HepG2 (cell line): ENCODE results near the gene AATF. TPM values are rescaled to one million over a fixed set of nuclear protein-coding genes. Genes with fewer than 3 reads are reported as not detected.

ENCODE experiments used
- AHR ChIP-seq: IDR thresholded peaks from 2 replicates; pipeline ENCODE4 v1.6.1; 2018; ENCODE audit warnings: missing genetic modification reagents, missing compliant biosample characterization
- ARNT ChIP-seq: fragments of 450-650 bp; IDR thresholded peaks from 2 replicates; pipeline ENCODE4 v1.6.1; 2017
- CREM ChIP-seq, 2 experiments: sonication (generic) in 1 of 2; formaldehyde crosslinking in 1 of 2; IDR thresholded peaks; 2 replicates each; pipeline versions ENCODE4 v1.4.0 to v1.6.1; 2016 to 2020; ENCODE audit warnings: antibody characterized with exemption in 1 of 2, mild to moderate bottlenecking in 1 of 2, missing genetic modification reagents in 1 of 2
- MXD3 ChIP-seq: IDR thresholded peaks from 2 replicates; pipeline ENCODE4 v1.6.1; 2016; ENCODE audit warnings: mild to moderate bottlenecking, missing biosample characterization, missing genetic modification reagents
- MXI1 ChIP-seq: IDR thresholded peaks from 3 replicates; pipeline ENCODE4 v1.6.1; 2012; ENCODE audit warnings: low read depth, low read length, inconsistent platforms, borderline replicate concordance
- RAD51 ChIP-seq: fragments of 450-650 bp; IDR thresholded peaks from 2 replicates; pipeline ENCODE4 v1.6.1; 2016; ENCODE audit warnings: borderline replicate concordance
- SMAD9 ChIP-seq: sonication (generic); formaldehyde crosslinking; IDR thresholded peaks from 2 replicates; pipeline ENCODE4 v1.5.1; 2020; ENCODE audit warnings: mild to moderate bottlenecking, missing genetic modification reagents
- SNAPC5 ChIP-seq: sonication (generic); formaldehyde crosslinking; IDR thresholded peaks from 2 replicates; pipeline ENCODE4 v1.8.1; 2023; ENCODE audit warnings: mild to moderate bottlenecking, missing genetic modification reagents, borderline replicate concordance
- SP1 ChIP-seq, 2 experiments: fragments of 450-650 bp in 1 of 2; sonication (generic) in 1 of 2; formaldehyde crosslinking in 1 of 2; IDR thresholded peaks; 2 replicates each; pipeline versions ENCODE4 v1.4.0 to v1.6.1; 2016 to 2020; ENCODE audit warnings: missing genetic modification reagents in 1 of 2
- SRF ChIP-seq: IDR thresholded peaks from 2 replicates; pipeline ENCODE4 v1.6.1; 2011; ENCODE audit warnings: mild to moderate bottlenecking, low read depth, low read length, moderate library complexity
- TRIM22 ChIP-seq: fragments of 450-650 bp; IDR thresholded peaks from 2 replicates; pipeline ENCODE4 v1.6.1; 2017
- ZFP62 ChIP-seq: sonication (generic); formaldehyde crosslinking; IDR thresholded peaks from 2 replicates; pipeline ENCODE4 v1.4.0; 2020; ENCODE audit warnings: missing genetic modification reagents
- ZNF441 ChIP-seq: sonication (generic); formaldehyde crosslinking; IDR thresholded peaks from 2 replicates; pipeline ENCODE4 v1.7.0; 2021; ENCODE audit warnings: missing genetic modification reagents, borderline replicate concordance
- ZNF660 ChIP-seq: sonication (generic); formaldehyde crosslinking; IDR thresholded peaks from 2 replicates; pipeline ENCODE4 v1.5.1; 2020; ENCODE audit warnings: mild to moderate bottlenecking, low read depth, missing genetic modification reagents, borderline replicate concordance
- polyA plus RNA-seq, 8 experiments: library from polyadenylated mRNA; depleted of rRNA in 3 of 8; stranded (reverse) in 7 of 8; unstranded in 1 of 8; fragments of >200 nt; fragmentation: Illumina TruSeq in 4 of 8; extraction: Trizol in 4 of 8; gene quantifications; 2 replicates each; pipeline versions ENCODE4 v1.2.1 to v1.2.3, GENCODE V29; 2011 to 2016; ENCODE audit warnings: low read depth in 4 of 8, missing spikeins in 1 of 8, mixed read lengths in 1 of 8; ENCODE audit not compliant: insufficient read depth in 1 of 8
- total RNA-seq, 5 experiments: library from RNA; depleted of rRNA; stranded (reverse); fragments of >200 nt; fragmentation: Illumina TruSeq; extraction: Trizol; gene quantifications; 2 replicates each; pipeline ENCODE4 v1.2.3, GENCODE V29; 2016; ENCODE audit warnings: low read depth in 1 of 5
- TF ChIP-seq, protein P1 (sequence below): IDR thresholded peaks from 2 replicates; pipeline ENCODE4 v1.6.1; 2018; ENCODE audit warnings: missing genetic modification reagents, mild to moderate bottlenecking, missing compliant biosample characterization
- TF ChIP-seq, protein P2 (sequence below): sonication (generic); formaldehyde crosslinking; IDR thresholded peaks from 2 replicates; pipeline ENCODE4 v1.5.1; 2020; ENCODE audit warnings: mild to moderate bottlenecking, missing genetic modification reagents, moderate library complexity

Gene AATF
- total and polyA plus RNA-seq, 2 of the 13 experiments (the other 11 are each of a cell fraction or from before 2014, with no cell fraction given): 9.1 to 53.3 TPM

DNA sequence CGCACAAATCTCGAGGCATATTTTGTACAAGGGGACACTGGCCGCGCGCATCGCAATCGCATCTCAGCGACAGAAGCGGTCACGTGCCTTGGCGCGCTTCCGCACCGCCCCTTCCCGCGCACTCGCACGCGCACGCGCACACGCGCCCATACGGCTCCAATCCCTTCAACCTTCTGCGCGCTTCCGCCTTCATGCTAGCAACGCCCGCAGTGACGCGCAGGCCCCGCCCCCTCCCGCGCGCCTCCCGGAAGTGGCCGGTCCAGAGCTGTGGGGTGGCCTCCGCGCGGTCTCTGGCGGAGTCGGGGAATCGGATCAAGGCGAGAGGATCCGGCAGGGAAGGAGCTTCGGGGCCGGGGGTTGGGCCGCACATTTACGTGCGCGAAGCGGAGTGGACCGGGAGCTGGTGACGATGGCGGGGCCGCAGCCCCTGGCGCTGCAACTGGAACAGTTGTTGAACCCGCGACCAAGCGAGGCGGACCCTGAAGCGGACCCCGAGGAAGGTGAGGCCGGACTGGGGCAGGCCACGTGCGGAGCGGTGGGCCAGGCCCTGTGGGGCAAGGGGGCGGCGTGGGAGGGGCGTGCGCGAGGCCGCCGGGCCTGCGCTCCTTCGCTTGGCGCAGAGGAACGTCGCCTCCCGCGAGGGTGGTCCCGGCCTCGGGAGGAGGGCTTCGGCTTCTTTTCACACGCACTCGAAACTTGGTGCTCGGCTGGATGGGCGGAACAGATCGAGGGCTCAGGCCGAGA lies at the start of gene AATF (continued):
- TF ChIP-seq, protein P1, sequence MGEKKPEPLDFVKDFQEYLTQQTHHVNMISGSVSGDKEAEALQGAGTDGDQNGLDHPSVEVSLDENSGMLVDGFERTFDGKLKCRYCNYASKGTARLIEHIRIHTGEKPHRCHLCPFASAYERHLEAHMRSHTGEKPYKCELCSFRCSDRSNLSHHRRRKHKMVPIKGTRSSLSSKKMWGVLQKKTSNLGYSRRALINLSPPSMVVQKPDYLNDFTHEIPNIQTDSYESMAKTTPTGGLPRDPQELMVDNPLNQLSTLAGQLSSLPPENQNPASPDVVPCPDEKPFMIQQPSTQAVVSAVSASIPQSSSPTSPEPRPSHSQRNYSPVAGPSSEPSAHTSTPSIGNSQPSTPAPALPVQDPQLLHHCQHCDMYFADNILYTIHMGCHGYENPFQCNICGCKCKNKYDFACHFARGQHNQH (CRISPR knock-in tag): peak; percentile 93
- TF ChIP-seq SNAPC5 (CRISPR knock-in tag) (peak; percentile 98; the same call in 1 of the 2 replicates), SP1 (IDR thresholded peaks at IDR 0.05) (no peak), SP1 (CRISPR knock-in tag; IDR thresholded peaks at IDR 0.05) (peak; percentile 94), MXD3 (peak; percentile 96), RAD51 (peak; percentile 75), MXI1 (peak; percentile 69; the same call in 1 of the 3 replicates), SRF (no peak), ZNF441 (peak; percentile 96), AHR (CRISPR knock-in tag) (peak; percentile 95; the same call in 1 of the 2 replicates), ZNF660 (no peak), ZFP62 (no peak), SMAD9 (peak; percentile 99), TRIM22 (no peak), CREM (IDR thresholded peaks at IDR 0.05) (peak; percentile 66; the same call in 1 of the 2 replicates), CREM (CRISPR knock-in tag; IDR thresholded peaks at IDR 0.05) (0 out of 2 replicates have a peak, but pooled peaks have one; percentile 38), ARNT (no peak)
- TF ChIP-seq, protein P2, sequence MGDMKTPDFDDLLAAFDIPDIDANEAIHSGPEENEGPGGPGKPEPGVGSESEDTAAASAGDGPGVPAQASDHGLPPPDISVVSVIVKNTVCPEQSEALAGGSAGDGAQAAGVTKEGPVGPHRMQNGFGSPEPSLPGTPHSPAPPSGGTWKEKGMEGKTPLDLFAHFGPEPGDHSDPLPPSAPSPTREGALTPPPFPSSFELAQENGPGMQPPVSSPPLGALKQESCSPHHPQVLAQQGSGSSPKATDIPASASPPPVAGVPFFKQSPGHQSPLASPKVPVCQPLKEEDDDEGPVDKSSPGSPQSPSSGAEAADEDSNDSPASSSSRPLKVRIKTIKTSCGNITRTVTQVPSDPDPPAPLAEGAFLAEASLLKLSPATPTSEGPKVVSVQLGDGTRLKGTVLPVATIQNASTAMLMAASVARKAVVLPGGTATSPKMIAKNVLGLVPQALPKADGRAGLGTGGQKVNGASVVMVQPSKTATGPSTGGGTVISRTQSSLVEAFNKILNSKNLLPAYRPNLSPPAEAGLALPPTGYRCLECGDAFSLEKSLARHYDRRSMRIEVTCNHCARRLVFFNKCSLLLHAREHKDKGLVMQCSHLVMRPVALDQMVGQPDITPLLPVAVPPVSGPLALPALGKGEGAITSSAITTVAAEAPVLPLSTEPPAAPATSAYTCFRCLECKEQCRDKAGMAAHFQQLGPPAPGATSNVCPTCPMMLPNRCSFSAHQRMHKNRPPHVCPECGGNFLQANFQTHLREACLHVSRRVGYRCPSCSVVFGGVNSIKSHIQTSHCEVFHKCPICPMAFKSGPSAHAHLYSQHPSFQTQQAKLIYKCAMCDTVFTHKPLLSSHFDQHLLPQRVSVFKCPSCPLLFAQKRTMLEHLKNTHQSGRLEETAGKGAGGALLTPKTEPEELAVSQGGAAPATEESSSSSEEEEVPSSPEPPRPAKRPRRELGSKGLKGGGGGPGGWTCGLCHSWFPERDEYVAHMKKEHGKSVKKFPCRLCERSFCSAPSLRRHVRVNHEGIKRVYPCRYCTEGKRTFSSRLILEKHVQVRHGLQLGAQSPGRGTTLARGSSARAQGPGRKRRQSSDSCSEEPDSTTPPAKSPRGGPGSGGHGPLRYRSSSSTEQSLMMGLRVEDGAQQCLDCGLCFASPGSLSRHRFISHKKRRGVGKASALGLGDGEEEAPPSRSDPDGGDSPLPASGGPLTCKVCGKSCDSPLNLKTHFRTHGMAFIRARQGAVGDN (CRISPR knock-in tag): peak; percentile 100
